Left ventricle myocardium inferior (tissue), 1 donor: ENCODE measurements around the gene STEAP1B. TPM values are rescaled to one million over a fixed set of nuclear protein-coding genes. Genes with fewer than 3 reads are reported as not detected.

ENCODE experiments used
- DNase-seq: peaks from one replicate; pipeline ENCODE4 v3.0.0-alpha.2; 2020
- H3K27ac ChIP-seq: fragments of 200-600 bp; replicated peaks from 2 replicates; pipeline ENCODE4 v1.8.0; 2021
- H3K27me3 ChIP-seq: fragments of 200-600 bp; 2 replicates; pipeline ENCODE4 v1.8.0; 2021; ENCODE audit warnings: low read depth
- H3K36me3 ChIP-seq: fragments of 200-600 bp; 2 replicates; pipeline ENCODE4 v1.8.0; 2021
- H3K4me1 ChIP-seq: fragments of 200-600 bp; 2 replicates; pipeline ENCODE4 v1.8.0; 2021
- H3K4me3 ChIP-seq: fragments of 200-600 bp; 2 replicates; pipeline ENCODE4 v1.8.0; 2021; ENCODE audit warnings: mild to moderate bottlenecking, moderate library complexity
- H3K9me3 ChIP-seq: fragments of 200-600 bp; replicated peaks from 2 replicates; pipeline ENCODE4 v1.8.0; 2021
- CTCF ChIP-seq: fragments of 200-600 bp; IDR thresholded peaks from 2 replicates; pipeline ENCODE4 v1.8.0; 2021; ENCODE audit warnings: antibody characterized with exemption, mild to moderate bottlenecking, borderline replicate concordance
- intact Hi-C: fragments of 100-400 bp; cut with micrococcal nuclease; formaldehyde crosslinking; loops from one replicate; pipeline ENCODE4 v1.11.0; 2022
- total RNA-seq: library from RNA; stranded (reverse); fragmentation: NEBNext Ultra II Directional; extraction: Animal tissue kit (Norgen Biotek cat#: 25700); gene quantifications from one replicate; pipeline ENCODE4 v1.2.1, GENCODE V29; 2021
- donor health status: DM: no; HTN: yes; CAD: no; lungs with severe emphysema.

Gene STEAP1B
- total RNA-seq, 1 donor from 2014 or later: 0.63 TPM

GRCh38 chr7:22470981-22471380 lies 29.0 kb downstream of the STEAP1B start:
- no peak for TF ChIP-seq CTCF
- intact Hi-C loops: no loop called here
- Histone ChIP-seq H3K27ac (no peak overlapping the region), H3K36me3 (no peaks in the 10 kb centered on the region), H3K9me3 (peaks cover 10% of the 10 kb centered on the region), H3K27me3 (no peaks in the 10 kb centered on the region), H3K4me3 (no peak overlapping the region), H3K4me1 (no peaks in the 10 kb centered on the region)
- no peak for DNase-seq

GRCh38 chr7:22469371-22470143 lies 30.4 kb downstream of the STEAP1B start:
- no peak for DNase-seq
- intact Hi-C loops: no loop called here
- Histone ChIP-seq H3K27me3 (no peaks in the 10 kb centered on the region), H3K9me3 (peaks cover 10% of the 10 kb centered on the region), H3K36me3 (no peaks in the 10 kb centered on the region), H3K4me3 (no peak overlapping the region), H3K27ac (no peak overlapping the region), H3K4me1 (no peaks in the 10 kb centered on the region)
- no peak for TF ChIP-seq CTCF

- Histone ChIP-seq H3K4me3 (no peak overlapping the region), H3K27me3 (no peaks in the 10 kb centered on the region), H3K36me3 (no peaks in the 10 kb centered on the region), H3K9me3 (peaks cover 10% of the 10 kb centered on the region), H3K4me1 (no peaks in the 10 kb centered on the region), H3K27ac (no peak overlapping the region)
- TF ChIP-seq CTCF: no peak
- no peak for DNase-seq
- intact Hi-C loops: no loop called here
Observed at GRCh38 chr7:22468609-22469008, 31.4 kb downstream of the STEAP1B start.

GRCh38 chr7:22464299-22464698 lies 35.7 kb downstream of the STEAP1B start:
- Histone ChIP-seq H3K4me3 (no peak overlapping the region), H3K4me1 (no peaks in the 10 kb centered on the region), H3K27ac (no peak overlapping the region), H3K9me3 (peaks cover 2% of the 10 kb centered on the region), H3K27me3 (no peaks in the 10 kb centered on the region), H3K36me3 (no peaks in the 10 kb centered on the region)
- TF ChIP-seq CTCF: no peak
- intact Hi-C loops: no loop called here
- no peak for DNase-seq

- no peak for TF ChIP-seq CTCF
- Histone ChIP-seq H3K4me1 (peaks cover 8% of the 10 kb centered on the region), H3K36me3 (no peaks in the 10 kb centered on the region), H3K27me3 (no peaks in the 10 kb centered on the region), H3K27ac (no peak overlapping the region), H3K9me3 (peaks cover 2% of the 10 kb centered on the region), H3K4me3 (no peak overlapping the region)
- no peak for DNase-seq
- intact Hi-C loops: no loop called here
Observed at GRCh38 chr7:22460363-22460988, 39.5 kb downstream of the STEAP1B start.
